HepG2 (cell line): ENCODE results near the gene ENKUR. TPM values are rescaled to one million over a fixed set of nuclear protein-coding genes. Genes with fewer than 3 reads are reported as not detected.

Source experiments
- KLF11 ChIP-seq: IDR thresholded peaks from 2 replicates; pipeline ENCODE4 v1.6.1; 2016; ENCODE audit warnings: missing compliant biosample characterization
- NCOR1 ChIP-seq: fragments of 200-600 bp; sonication (generic); IDR thresholded peaks from 2 replicates; pipeline ENCODE4 v1.7.0; 2017; ENCODE audit warnings: antibody characterized with exemption, low read length, borderline replicate concordance
- SNRNP70 ChIP-seq: fragments of 200-400 bp; formaldehyde crosslinking; IDR thresholded peaks from 2 replicates; pipeline ENCODE4 v1.6.1; 2017; ENCODE audit warnings: mild to moderate bottlenecking, low read depth, low read length, moderate library complexity
- SOX5 ChIP-seq: IDR thresholded peaks from 2 replicates; pipeline ENCODE4 v1.6.1; 2016; ENCODE audit warnings: borderline replicate concordance
- ZSCAN25 ChIP-seq: sonication (generic); formaldehyde crosslinking; IDR thresholded peaks from 2 replicates; pipeline ENCODE4 v1.8.0; 2022; ENCODE audit warnings: mild to moderate bottlenecking, missing genetic modification reagents
- polyA plus RNA-seq, 8 experiments: library from polyadenylated mRNA; depleted of rRNA in 3 of 8; stranded (reverse) in 7 of 8; unstranded in 1 of 8; fragments of >200 nt; fragmentation: Illumina TruSeq in 4 of 8; extraction: Trizol in 4 of 8; gene quantifications; 2 replicates each; pipeline versions ENCODE4 v1.2.1 to v1.2.3, GENCODE V29; 2011 to 2016; ENCODE audit warnings: low read depth in 4 of 8, missing spikeins in 1 of 8, mixed read lengths in 1 of 8; ENCODE audit not compliant: insufficient read depth in 1 of 8
- total RNA-seq, 5 experiments: library from RNA; depleted of rRNA; stranded (reverse); fragments of >200 nt; fragmentation: Illumina TruSeq; extraction: Trizol; gene quantifications; 2 replicates each; pipeline ENCODE4 v1.2.3, GENCODE V29; 2016; ENCODE audit warnings: low read depth in 1 of 5
- TF ChIP-seq, protein P1 (sequence below): sonication (generic); formaldehyde crosslinking; IDR thresholded peaks from 2 replicates; pipeline ENCODE4 v1.8.0; 2023; ENCODE audit warnings: mild to moderate bottlenecking, missing genetic modification reagents
- TF ChIP-seq, protein P2 (sequence below): IDR thresholded peaks from 2 replicates; pipeline ENCODE4 v1.6.1; 2016; ENCODE audit warnings: mild to moderate bottlenecking
- TF ChIP-seq, protein P3 (sequence below), 2 experiments: sonication (generic) in 1 of 2; formaldehyde crosslinking in 1 of 2; IDR thresholded peaks; 2 replicates each; pipeline versions ENCODE4 v1.5.1 to v1.6.1; 2011 to 2020; ENCODE audit warnings: borderline replicate concordance in 1 of 2, low read depth in 1 of 2, low read length in 1 of 2, mild to moderate bottlenecking in 1 of 2, missing genetic modification reagents in 1 of 2, moderate library complexity in 1 of 2
- TF ChIP-seq, protein P4 (sequence below): sonication (generic); formaldehyde crosslinking; conservative IDR thresholded peaks from 2 replicates; pipeline ENCODE4 v1.8.0; 2022; ENCODE audit warnings: missing genetic modification reagents
- TF ChIP-seq, protein P5 (sequence below): sonication (generic); formaldehyde crosslinking; conservative IDR thresholded peaks from 2 replicates; pipeline ENCODE4 v1.8.0; 2022; ENCODE audit warnings: low read depth, missing genetic modification reagents
- TF ChIP-seq, protein P6 (sequence below): sonication (generic); formaldehyde crosslinking; IDR thresholded peaks from 2 replicates; pipeline ENCODE4 v1.9.0; 2021; ENCODE audit warnings: mild to moderate bottlenecking, missing genetic modification reagents
- TF ChIP-seq, protein P7 (sequence below): sonication (generic); IDR thresholded peaks from 2 replicates; pipeline ENCODE4 v1.6.1; 2016; ENCODE audit warnings: low read depth, borderline replicate concordance

The ENKUR gene
- total and polyA plus RNA-seq, 2 of the 13 experiments (the other 11 are each of a cell fraction or from before 2014, with no cell fraction given), result 0.15 TPM

DNA sequence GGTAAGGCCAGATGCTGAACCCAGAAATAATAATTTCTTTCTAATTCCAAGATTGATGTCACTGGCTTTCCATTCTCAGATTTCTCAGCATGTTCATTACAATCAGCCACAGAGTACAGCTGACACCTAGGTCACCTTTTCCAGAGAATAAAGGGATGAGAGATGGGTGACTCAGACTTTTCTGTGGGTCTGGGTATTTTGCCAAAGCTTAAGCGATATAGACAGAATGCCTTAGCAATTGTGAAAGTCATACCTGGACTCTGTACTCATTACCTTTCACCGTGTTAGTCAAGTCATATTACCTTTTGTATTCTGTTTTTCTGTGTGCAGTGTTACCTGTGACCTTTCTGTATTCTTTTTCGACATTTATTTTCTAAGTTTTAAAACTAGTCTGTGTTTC, 53.0 kb downstream of the ENKUR start (continued):
- TF ChIP-seq SOX5 (CRISPR knock-in tag) (peak; percentile 67; the same call in 1 of the 2 replicates), ZSCAN25 (CRISPR knock-in tag) (no peak), NCOR1 (peak; percentile 24; the same call in 1 of the 2 replicates), SNRNP70 (no peak), KLF11 (CRISPR knock-in tag) (no peak)
- TF ChIP-seq, protein P1, sequence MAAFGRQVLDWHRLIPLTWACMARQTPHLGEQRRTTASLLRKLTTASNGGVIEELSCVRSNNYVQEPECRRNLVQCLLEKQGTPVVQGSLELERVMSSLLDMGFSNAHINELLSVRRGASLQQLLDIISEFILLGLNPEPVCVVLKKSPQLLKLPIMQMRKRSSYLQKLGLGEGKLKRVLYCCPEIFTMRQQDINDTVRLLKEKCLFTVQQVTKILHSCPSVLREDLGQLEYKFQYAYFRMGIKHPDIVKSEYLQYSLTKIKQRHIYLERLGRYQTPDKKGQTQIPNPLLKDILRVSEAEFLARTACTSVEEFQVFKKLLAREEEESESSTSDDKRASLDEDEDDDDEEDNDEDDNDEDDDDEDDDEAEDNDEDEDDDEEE (CRISPR knock-in tag), result no peak
- TF ChIP-seq, protein P2, sequence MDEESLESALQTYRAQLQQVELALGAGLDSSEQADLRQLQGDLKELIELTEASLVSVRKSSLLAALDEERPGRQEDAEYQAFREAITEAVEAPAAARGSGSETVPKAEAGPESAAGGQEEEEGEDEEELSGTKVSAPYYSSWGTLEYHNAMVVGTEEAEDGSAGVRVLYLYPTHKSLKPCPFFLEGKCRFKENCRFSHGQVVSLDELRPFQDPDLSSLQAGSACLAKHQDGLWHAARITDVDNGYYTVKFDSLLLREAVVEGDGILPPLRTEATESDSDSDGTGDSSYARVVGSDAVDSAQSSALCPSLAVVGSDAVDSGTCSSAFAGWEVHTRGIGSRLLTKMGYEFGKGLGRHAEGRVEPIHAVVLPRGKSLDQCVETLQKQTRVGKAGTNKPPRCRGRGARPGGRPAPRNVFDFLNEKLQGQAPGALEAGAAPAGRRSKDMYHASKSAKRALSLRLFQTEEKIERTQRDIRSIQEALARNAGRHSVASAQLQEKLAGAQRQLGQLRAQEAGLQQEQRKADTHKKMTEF (CRISPR knock-in tag), result peak; percentile 46; the same call in 1 of the 2 replicates
- TF ChIP-seq, protein P3, sequence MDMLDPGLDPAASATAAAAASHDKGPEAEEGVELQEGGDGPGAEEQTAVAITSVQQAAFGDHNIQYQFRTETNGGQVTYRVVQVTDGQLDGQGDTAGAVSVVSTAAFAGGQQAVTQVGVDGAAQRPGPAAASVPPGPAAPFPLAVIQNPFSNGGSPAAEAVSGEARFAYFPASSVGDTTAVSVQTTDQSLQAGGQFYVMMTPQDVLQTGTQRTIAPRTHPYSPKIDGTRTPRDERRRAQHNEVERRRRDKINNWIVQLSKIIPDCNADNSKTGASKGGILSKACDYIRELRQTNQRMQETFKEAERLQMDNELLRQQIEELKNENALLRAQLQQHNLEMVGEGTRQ (IDR thresholded peaks at IDR 0.05; ENCODE audit: low read depth, low read length), result no peak
- TF ChIP-seq, protein P3 (CRISPR knock-in tag; IDR thresholded peaks at IDR 0.05; ENCODE audit: borderline replicate concordance), result no peak
- TF ChIP-seq, protein P4, sequence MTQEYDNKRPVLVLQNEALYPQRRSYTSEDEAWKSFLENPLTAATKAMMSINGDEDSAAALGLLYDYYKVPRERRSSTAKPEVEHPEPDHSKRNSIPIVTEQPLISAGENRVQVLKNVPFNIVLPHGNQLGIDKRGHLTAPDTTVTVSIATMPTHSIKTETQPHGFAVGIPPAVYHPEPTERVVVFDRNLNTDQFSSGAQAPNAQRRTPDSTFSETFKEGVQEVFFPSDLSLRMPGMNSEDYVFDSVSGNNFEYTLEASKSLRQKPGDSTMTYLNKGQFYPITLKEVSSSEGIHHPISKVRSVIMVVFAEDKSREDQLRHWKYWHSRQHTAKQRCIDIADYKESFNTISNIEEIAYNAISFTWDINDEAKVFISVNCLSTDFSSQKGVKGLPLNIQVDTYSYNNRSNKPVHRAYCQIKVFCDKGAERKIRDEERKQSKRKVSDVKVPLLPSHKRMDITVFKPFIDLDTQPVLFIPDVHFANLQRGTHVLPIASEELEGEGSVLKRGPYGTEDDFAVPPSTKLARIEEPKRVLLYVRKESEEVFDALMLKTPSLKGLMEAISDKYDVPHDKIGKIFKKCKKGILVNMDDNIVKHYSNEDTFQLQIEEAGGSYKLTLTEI, result no peak
- TF ChIP-seq, protein P5, sequence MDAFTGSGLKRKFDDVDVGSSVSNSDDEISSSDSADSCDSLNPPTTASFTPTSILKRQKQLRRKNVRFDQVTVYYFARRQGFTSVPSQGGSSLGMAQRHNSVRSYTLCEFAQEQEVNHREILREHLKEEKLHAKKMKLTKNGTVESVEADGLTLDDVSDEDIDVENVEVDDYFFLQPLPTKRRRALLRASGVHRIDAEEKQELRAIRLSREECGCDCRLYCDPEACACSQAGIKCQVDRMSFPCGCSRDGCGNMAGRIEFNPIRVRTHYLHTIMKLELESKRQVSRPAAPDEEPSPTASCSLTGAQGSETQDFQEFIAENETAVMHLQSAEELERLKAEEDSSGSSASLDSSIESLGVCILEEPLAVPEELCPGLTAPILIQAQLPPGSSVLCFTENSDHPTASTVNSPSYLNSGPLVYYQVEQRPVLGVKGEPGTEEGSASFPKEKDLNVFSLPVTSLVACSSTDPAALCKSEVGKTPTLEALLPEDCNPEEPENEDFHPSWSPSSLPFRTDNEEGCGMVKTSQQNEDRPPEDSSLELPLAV (CRISPR knock-in tag), result no peak
- TF ChIP-seq, protein P6, sequence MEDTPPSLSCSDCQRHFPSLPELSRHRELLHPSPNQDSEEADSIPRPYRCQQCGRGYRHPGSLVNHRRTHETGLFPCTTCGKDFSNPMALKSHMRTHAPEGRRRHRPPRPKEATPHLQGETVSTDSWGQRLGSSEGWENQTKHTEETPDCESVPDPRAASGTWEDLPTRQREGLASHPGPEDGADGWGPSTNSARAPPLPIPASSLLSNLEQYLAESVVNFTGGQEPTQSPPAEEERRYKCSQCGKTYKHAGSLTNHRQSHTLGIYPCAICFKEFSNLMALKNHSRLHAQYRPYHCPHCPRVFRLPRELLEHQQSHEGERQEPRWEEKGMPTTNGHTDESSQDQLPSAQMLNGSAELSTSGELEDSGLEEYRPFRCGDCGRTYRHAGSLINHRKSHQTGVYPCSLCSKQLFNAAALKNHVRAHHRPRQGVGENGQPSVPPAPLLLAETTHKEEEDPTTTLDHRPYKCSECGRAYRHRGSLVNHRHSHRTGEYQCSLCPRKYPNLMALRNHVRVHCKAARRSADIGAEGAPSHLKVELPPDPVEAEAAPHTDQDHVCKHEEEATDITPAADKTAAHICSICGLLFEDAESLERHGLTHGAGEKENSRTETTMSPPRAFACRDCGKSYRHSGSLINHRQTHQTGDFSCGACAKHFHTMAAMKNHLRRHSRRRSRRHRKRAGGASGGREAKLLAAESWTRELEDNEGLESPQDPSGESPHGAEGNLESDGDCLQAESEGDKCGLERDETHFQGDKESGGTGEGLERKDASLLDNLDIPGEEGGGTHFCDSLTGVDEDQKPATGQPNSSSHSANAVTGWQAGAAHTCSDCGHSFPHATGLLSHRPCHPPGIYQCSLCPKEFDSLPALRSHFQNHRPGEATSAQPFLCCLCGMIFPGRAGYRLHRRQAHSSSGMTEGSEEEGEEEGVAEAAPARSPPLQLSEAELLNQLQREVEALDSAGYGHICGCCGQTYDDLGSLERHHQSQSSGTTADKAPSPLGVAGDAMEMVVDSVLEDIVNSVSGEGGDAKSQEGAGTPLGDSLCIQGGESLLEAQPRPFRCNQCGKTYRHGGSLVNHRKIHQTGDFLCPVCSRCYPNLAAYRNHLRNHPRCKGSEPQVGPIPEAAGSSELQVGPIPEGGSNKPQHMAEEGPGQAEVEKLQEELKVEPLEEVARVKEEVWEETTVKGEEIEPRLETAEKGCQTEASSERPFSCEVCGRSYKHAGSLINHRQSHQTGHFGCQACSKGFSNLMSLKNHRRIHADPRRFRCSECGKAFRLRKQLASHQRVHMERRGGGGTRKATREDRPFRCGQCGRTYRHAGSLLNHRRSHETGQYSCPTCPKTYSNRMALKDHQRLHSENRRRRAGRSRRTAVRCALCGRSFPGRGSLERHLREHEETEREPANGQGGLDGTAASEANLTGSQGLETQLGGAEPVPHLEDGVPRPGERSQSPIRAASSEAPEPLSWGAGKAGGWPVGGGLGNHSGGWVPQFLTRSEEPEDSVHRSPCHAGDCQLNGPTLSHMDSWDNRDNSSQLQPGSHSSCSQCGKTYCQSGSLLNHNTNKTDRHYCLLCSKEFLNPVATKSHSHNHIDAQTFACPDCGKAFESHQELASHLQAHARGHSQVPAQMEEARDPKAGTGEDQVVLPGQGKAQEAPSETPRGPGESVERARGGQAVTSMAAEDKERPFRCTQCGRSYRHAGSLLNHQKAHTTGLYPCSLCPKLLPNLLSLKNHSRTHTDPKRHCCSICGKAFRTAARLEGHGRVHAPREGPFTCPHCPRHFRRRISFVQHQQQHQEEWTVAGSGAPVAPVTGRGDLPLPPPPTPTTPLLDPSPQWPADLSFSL (CRISPR knock-in tag), result no peak
- TF ChIP-seq, protein P7, sequence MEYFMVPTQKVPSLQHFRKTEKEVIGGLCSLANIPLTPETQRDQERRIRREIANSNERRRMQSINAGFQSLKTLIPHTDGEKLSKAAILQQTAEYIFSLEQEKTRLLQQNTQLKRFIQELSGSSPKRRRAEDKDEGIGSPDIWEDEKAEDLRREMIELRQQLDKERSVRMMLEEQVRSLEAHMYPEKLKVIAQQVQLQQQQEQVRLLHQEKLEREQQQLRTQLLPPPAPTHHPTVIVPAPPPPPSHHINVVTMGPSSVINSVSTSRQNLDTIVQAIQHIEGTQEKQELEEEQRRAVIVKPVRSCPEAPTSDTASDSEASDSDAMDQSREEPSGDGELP, result peak; percentile 43; the same call in 1 of the 2 replicates
